ENCODE data around the gene CTNNBL1.

GRCh38 chr20:37702403-37703034, 8.7 kb downstream of the CTNNBL1 start:
- TF ChIP-seq EZH2 (IDR thresholded peaks at IDR 0.05; ENCODE audit: borderline replicate concordance, low read depth, low read length, severe bottlenecking) (no peak), POLR2A (IDR thresholded peaks at IDR 0.05; ENCODE audit: low read depth, low read length) (no peak)
- TF ChIP-seq, protein P1, sequence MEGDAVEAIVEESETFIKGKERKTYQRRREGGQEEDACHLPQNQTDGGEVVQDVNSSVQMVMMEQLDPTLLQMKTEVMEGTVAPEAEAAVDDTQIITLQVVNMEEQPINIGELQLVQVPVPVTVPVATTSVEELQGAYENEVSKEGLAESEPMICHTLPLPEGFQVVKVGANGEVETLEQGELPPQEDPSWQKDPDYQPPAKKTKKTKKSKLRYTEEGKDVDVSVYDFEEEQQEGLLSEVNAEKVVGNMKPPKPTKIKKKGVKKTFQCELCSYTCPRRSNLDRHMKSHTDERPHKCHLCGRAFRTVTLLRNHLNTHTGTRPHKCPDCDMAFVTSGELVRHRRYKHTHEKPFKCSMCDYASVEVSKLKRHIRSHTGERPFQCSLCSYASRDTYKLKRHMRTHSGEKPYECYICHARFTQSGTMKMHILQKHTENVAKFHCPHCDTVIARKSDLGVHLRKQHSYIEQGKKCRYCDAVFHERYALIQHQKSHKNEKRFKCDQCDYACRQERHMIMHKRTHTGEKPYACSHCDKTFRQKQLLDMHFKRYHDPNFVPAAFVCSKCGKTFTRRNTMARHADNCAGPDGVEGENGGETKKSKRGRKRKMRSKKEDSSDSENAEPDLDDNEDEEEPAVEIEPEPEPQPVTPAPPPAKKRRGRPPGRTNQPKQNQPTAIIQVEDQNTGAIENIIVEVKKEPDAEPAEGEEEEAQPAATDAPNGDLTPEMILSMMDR (IDR thresholded peaks at IDR 0.05; ENCODE audit: extremely low read depth in 1 of 2, insufficient read depth in 1 of 2, low read depth in 1 of 2, low read length in 2 of 2): no peak
